Measurements from ENCODE around the gene KLRC3.

Gene KLRC3

DNA sequence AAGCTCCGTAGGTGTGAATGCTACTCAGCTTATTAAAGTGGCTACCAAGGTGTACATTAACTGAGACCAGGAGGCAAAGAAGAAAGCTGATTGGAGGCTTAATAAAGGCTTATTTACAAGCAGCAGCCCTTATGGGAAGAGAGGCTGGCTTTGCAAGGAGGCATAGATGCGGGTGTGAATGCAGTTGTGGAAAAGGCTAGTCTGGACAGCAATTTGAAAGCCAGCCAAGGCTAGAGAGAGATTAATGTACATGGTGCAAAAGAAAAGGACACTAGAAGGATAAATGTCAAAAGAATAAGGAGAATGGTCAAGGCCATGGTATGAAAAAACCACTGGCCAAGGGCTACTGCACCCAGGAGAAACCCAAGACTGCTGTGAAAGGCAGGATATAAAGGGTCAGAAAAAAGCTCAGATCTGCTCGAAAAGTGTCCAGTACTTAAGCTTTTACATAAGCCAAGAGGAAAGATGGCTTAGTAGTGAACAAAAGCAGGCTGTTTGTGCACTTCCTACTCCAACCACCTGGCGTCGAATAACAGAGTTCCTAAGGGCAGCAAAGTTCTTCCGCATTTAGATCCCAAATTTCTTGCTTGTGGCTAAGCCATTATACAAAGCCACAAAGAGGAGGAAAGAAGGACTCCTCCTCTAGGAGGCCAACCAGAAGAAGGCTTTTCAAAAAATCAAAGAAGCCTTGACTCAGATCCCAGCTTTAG lies 54.5 kb downstream of the KLRC3 start:
- Histone ChIP-seq H3K9me3 (ENCODE audit: control insufficient read depth, insufficient read depth, low read length) (no peaks in the 10 kb centered on the region), H3K4me3 (ENCODE audit: low read depth, low read length) (peak overlapping the region; percentile 47), H3K4me1 (ENCODE audit: control insufficient read depth, insufficient read depth, low read length) (peaks cover 38% of the 10 kb centered on the region), H3K36me3 (ENCODE audit: control insufficient read depth, insufficient read depth, low read length) (no peaks in the 10 kb centered on the region), H3K9ac (ENCODE audit: low read depth, low read length) (no peak overlapping the region), H3K27me3 (ENCODE audit: control insufficient read depth, insufficient read depth, low read length) (no peaks in the 10 kb centered on the region)

DNA sequence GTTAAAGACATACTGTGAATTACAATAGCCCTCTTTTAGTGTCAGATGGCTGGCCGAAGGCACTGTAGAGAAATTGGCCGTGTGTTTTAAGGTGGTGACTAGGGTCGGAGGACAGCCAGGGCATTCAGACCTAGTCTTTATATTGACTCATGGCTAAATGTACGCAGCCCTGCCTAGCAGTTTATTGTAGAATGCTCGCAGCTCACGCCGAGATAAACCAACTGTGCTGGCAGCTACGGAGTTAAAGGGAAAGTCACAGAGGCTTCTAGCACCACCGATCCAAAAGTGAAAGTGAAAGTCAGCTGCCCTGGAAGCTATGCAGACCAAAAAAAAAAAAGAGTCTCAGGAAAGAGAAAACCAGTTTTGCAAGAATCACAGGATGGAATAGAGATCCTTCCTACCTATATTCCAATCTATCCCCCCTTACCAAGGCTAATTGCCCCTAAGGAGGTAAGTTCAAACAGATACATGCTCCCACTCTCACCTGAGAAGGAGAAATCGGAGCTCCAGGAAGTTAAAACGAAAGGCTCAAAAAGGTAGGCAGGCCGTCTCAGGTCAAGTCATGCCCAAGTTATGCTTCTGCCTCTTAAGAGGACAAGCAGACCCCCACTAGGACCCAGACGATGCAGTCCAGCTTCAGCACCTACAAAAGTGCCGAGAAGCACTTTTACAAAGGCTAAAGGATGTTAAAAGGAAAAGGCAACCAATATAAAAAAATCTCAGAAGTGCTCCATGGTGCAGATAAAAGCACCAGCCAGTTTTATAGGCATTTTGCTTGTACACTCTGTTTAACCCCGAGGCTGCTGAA lies 55.4 kb downstream of the KLRC3 start:
- Histone ChIP-seq H3K36me3 (ENCODE audit: control insufficient read depth, insufficient read depth, low read length) (no peaks in the 10 kb centered on the region), H3K4me3 (ENCODE audit: low read depth, low read length) (peak overlapping the region; percentile 47), H3K9ac (ENCODE audit: low read depth, low read length) (peak overlapping the region; percentile 38), H3K4me1 (ENCODE audit: control insufficient read depth, insufficient read depth, low read length) (peaks cover 42% of the 10 kb centered on the region), H3K27me3 (ENCODE audit: control insufficient read depth, insufficient read depth, low read length) (no peaks in the 10 kb centered on the region), H3K9me3 (ENCODE audit: control insufficient read depth, insufficient read depth, low read length) (no peaks in the 10 kb centered on the region)

DNA sequence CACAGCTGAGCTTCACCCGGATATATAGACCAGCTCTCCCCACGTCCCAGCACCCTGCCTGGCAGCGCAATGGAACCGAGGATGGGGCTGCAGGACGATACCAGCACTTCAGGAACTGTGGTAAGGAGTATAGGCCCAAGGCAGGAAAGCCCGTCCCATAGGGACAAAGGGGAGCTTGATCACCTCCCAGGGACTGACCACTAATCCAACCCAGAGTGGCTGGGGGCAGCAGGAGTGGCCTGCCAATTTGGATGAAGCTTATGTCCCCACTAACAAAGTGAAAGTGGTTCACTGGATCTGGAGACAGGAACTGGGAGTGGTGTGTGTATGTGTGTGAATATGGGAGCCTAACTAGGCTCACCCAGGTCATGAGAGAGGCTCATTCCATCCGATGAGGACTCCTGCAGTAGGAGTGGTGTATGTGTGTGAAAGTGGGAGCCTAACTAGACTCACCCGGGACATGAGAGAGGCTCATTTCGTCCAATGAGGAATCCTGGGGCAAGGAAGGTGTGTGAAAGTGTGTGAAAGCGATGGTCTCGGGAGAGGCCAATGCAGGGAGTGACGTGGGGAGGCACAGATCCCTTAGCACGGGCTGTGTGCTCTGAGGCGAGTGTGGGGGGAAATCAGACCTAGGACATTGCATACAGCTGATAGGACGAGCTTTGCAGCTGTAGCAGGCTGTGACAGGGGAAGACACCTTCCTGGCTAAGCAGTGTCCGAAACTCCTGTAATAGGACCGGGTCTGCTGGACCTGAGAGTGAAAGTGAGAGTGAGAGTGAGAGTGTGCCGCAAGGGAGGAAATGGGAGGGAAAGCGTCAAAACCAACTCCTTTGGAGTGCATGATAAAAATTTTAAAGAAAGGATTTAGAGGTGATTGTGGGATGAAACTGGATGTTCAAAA lies 56.2 kb downstream of the KLRC3 start:
- Histone ChIP-seq H3K9me3 (ENCODE audit: control insufficient read depth, insufficient read depth, low read length) (no peaks in the 10 kb centered on the region), H3K27me3 (ENCODE audit: control insufficient read depth, insufficient read depth, low read length) (no peaks in the 10 kb centered on the region), H3K4me3 (ENCODE audit: low read depth, low read length) (peak overlapping the region; percentile 47), H3K9ac (ENCODE audit: low read depth, low read length) (peak overlapping the region; percentile 9), H3K36me3 (ENCODE audit: control insufficient read depth, insufficient read depth, low read length) (no peaks in the 10 kb centered on the region), H3K4me1 (ENCODE audit: control insufficient read depth, insufficient read depth, low read length) (peaks cover 43% of the 10 kb centered on the region)

DNA sequence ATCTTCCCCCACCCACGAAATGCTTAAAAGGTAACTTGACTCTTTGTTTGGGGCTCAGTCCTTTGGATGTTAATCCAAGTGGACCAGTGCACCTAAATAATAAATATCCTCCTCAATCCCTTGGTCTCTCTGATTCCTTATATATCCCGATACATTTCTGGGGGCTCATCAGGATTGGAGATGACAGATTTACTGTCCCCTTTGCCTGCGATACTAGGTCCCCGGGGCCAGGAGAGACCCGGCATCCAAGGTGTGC lies 56.8 kb downstream of the KLRC3 start:
- Histone ChIP-seq H3K27me3 (ENCODE audit: control insufficient read depth, insufficient read depth, low read length) (no peaks in the 10 kb centered on the region), H3K36me3 (ENCODE audit: control insufficient read depth, insufficient read depth, low read length) (no peaks in the 10 kb centered on the region), H3K4me3 (ENCODE audit: low read depth, low read length) (peak overlapping the region; percentile 47), H3K4me1 (ENCODE audit: control insufficient read depth, insufficient read depth, low read length) (peaks cover 43% of the 10 kb centered on the region), H3K9ac (ENCODE audit: low read depth, low read length) (peak overlapping the region; percentile 5), H3K9me3 (ENCODE audit: control insufficient read depth, insufficient read depth, low read length) (no peaks in the 10 kb centered on the region)

DNA sequence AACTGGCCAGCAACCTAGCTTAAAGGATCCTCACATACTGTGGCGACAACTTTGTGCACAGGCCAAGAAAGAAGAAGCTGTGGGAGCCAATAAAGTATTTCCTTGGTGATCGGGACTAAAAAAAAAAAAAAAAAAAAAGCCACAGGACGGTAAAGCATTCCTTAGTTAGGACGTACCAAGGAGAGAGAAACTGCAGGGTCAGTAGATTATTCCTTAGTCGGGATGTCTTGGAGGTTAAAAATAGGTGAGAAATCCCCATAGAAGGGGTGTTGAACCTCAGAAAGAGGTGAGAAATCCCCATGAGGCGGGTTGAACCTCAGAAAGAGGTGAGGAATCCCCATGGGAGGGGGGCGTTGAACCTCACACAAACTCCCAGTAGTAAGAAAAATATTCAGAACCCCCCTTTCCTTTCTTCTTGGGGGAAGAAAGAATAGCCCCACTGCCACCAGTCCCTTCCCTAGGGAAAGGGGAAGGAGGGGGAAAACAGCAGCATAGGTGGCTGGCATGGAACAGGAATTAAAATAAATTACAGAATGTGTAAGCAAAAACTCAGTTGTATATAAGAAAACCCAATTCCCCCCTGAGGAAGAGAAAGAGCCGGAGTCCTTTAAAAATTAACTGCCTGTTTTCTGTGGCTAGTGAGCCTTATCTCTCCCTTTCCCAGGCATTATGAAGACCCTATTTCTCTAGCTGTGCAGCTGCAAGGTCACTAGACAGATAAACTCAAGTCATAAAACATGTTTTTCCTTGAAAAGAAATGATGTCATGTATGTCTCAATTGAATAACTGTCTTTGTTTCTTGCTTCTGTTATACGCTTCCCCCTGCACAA lies 57.4 kb downstream of the KLRC3 start:
- Histone ChIP-seq H3K36me3 (ENCODE audit: control insufficient read depth, insufficient read depth, low read length) (no peaks in the 10 kb centered on the region), H3K4me1 (ENCODE audit: control insufficient read depth, insufficient read depth, low read length) (peaks cover 43% of the 10 kb centered on the region), H3K9me3 (ENCODE audit: control insufficient read depth, insufficient read depth, low read length) (no peaks in the 10 kb centered on the region), H3K27me3 (ENCODE audit: control insufficient read depth, insufficient read depth, low read length) (no peaks in the 10 kb centered on the region), H3K9ac (ENCODE audit: low read depth, low read length) (peak overlapping the region; percentile 5), H3K4me3 (ENCODE audit: low read depth, low read length) (no peak overlapping the region)

DNA sequence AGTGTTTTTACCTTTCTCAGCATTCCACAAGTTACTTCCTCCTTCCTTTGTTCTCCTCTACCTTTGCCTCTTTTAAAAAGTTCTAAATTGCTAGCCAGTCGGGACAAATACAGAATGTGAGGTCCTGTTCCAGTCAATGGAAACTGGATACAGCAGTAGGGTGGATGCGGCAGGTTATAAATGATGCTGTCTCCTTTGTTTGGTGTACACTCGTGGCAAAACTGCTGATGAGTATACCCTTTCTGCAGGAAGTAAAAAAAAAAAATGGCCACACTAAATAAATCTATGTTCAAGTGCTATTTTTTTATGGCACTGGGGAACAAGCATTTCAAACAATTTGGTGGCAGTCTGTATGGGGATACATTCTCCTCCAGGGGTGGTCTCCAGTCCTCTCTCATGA lies 58.1 kb downstream of the KLRC3 start:
- H3K4me3 ChIP-seq (ENCODE audit: low read depth, low read length): no peak overlapping the region
- no peaks in the 10 kb centered on the region for H3K27me3 ChIP-seq (ENCODE audit: control insufficient read depth, insufficient read depth, low read length)
- H3K9ac ChIP-seq (ENCODE audit: low read depth, low read length): no peak overlapping the region
- H3K36me3 ChIP-seq (ENCODE audit: control insufficient read depth, insufficient read depth, low read length): no peaks in the 10 kb centered on the region
- no peaks in the 10 kb centered on the region for H3K9me3 ChIP-seq (ENCODE audit: control insufficient read depth, insufficient read depth, low read length)
- peaks cover 43% of the 10 kb centered on the region for H3K4me1 ChIP-seq (ENCODE audit: control insufficient read depth, insufficient read depth, low read length)
